Neutrophil (primary cell): ENCODE data around the gene PLA2G4D.

ENCODE experiments used
- H3K27ac ChIP-seq: fragments of 200-600 bp; sonication (generic); 2 replicates; pipeline ENCODE4 v1.5.1; 2016; ENCODE audit warnings: mild to moderate bottlenecking, moderate library complexity
- H3K27me3 ChIP-seq: fragments of 200-600 bp; sonication (generic); 2 replicates; pipeline ENCODE4 v1.6.0; 2016; ENCODE audit warnings: mild to moderate bottlenecking
- H3K36me3 ChIP-seq: fragments of 200-600 bp; sonication (generic); 2 replicates; pipeline ENCODE4 v1.5.1; 2017
- H3K4me1 ChIP-seq, 2 experiments: fragments of 200-600 bp in 1 of 2; sonication (generic) in 1 of 2; 1 replicate in 1 of 2; 2 replicates in 1 of 2; pipeline versions ENCODE4 v1.5.1 to v1.6.1; 2013 to 2016; ENCODE audit warnings: low read depth in 1 of 2, low read length in 1 of 2, mild to moderate bottlenecking in 1 of 2, moderate library complexity in 1 of 2; ENCODE audit not compliant: control insufficient read depth in 1 of 2, insufficient read depth in 1 of 2
- H3K4me3 ChIP-seq, 2 experiments: fragments of 200-600 bp in 1 of 2; sonication (generic) in 1 of 2; 1 replicate in 1 of 2; 2 replicates in 1 of 2; pipeline ENCODE4 v1.5.1; 2013 to 2016; ENCODE audit warnings: low read depth in 1 of 2, low read length in 1 of 2, mild to moderate bottlenecking in 1 of 2, moderate library complexity in 1 of 2
- H3K9me3 ChIP-seq: fragments of 200-600 bp; sonication (generic); 2 replicates; pipeline ENCODE4 v1.5.1; 2016
- CTCF ChIP-seq: fragments of 200-600 bp; sonication (generic); IDR thresholded peaks from 2 replicates; pipeline ENCODE4 v1.5.1; 2016; ENCODE audit warnings: antibody characterized with exemption

Gene PLA2G4D

GRCh38 chr15:42069496-42070278, 24.7 kb downstream of the PLA2G4D start:
- no peaks in the 10 kb centered on the region for H3K9me3 ChIP-seq
- H3K4me3 ChIP-seq: no peak overlapping the region
- H3K4me1 ChIP-seq: peaks cover 0 to 3% of the 10 kb centered on the region in 2 experiments
- no peak for TF ChIP-seq CTCF
- no peaks in the 10 kb centered on the region for H3K36me3 ChIP-seq
- H3K27me3 ChIP-seq: peaks cover 8% of the 10 kb centered on the region
- H3K27ac ChIP-seq: no peak overlapping the region

GRCh38 chr15:42069025-42069424, 25.3 kb downstream of the PLA2G4D start:
- Histone ChIP-seq H3K36me3 (no peaks in the 10 kb centered on the region), H3K4me1 (peaks cover 0 to 3% of the 10 kb centered on the region in 2 experiments), H3K27ac (no peak overlapping the region), H3K9me3 (no peaks in the 10 kb centered on the region), H3K27me3 (peaks cover 8% of the 10 kb centered on the region), H3K4me3 (no peak overlapping the region)
- TF ChIP-seq CTCF: no peak

GRCh38 chr15:42068601-42069000, 25.8 kb downstream of the PLA2G4D start:
- no peaks in the 10 kb centered on the region for H3K36me3 ChIP-seq
- H3K27ac ChIP-seq: no peak overlapping the region
- H3K9me3 ChIP-seq: no peaks in the 10 kb centered on the region
- H3K4me3 ChIP-seq: no peak overlapping the region
- no peak for TF ChIP-seq CTCF
- peaks cover 8% of the 10 kb centered on the region for H3K27me3 ChIP-seq
- H3K4me1 ChIP-seq: peaks cover 0 to 3% of the 10 kb centered on the region in 2 experiments

GRCh38 chr15:42066764-42067415, 27.5 kb downstream of the PLA2G4D start:
- Histone ChIP-seq H3K27me3 (peaks cover 8% of the 10 kb centered on the region), H3K27ac (no peak overlapping the region), H3K36me3 (no peaks in the 10 kb centered on the region), H3K9me3 (no peaks in the 10 kb centered on the region), H3K4me3 (no peak overlapping the region), H3K4me1 (peaks cover 0 to 3% of the 10 kb centered on the region in 2 experiments)
- no peak for TF ChIP-seq CTCF

GRCh38 chr15:42065468-42065867, 28.9 kb downstream of the PLA2G4D start:
- Histone ChIP-seq H3K9me3 (no peaks in the 10 kb centered on the region), H3K27me3 (peaks cover 8% of the 10 kb centered on the region), H3K4me1 (peaks cover 0 to 3% of the 10 kb centered on the region in 2 experiments), H3K36me3 (no peaks in the 10 kb centered on the region), H3K4me3 (no peak overlapping the region), H3K27ac (no peak overlapping the region)
- no peak for TF ChIP-seq CTCF
